ENCODE data around the gene SYF2.

- TF ChIP-seq POLR2AphosphoS5 (IDR thresholded peaks at IDR 0.05; ENCODE audit: borderline replicate concordance, low read depth, low read length) = no peak
- no peak for TF ChIP-seq EZH2 (IDR thresholded peaks at IDR 0.05)
- TF ChIP-seq FOXP2 (optimal IDR thresholded peaks at IDR 0.05; ENCODE audit: control extremely low read depth, extremely low read length, insufficient read depth) = no peak
Measured at GRCh38 chr1:25209516-25209915, 22.8 kb downstream of the SYF2 start.
